ENCODE measurements around the gene SPESP1.
"Not testable (repeated sequence)": the region's sequence is repeated elsewhere in the genome, so short reads cannot be mapped to it uniquely, and the experiment has no call there.

Gene SPESP1

DNA sequence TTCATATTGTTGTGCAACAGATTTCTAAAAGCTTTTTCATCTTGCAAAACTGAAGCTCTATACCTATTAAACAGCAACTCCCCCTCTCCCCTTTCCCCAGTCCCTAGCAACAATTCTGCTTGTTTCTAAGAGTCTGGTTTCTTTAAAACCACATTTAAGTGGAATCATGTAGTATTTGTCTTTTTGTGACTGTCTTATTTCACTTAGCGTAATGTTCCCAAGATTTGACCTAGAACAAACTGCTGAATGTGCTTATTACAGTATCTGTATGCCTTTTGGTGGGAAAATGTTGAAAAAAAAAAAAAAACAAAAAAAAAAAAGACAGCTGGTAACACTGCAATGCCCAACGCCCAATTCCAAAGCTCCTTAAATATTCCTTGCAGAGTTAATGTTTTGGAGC, 19.5 kb upstream of the SPESP1 start:
- no peak overlapping the region for H3K9ac ChIP-seq (ENCODE audit: low read depth, low read length)
- no peaks in the 10 kb centered on the region for H3K27me3 ChIP-seq (ENCODE audit: control insufficient read depth, insufficient read depth, low read length)
- H3K4me3 ChIP-seq (ENCODE audit: low read depth, low read length): no peak overlapping the region
- no peaks in the 10 kb centered on the region for H3K4me1 ChIP-seq (ENCODE audit: control insufficient read depth, insufficient read depth, low read length)
- H3K36me3 ChIP-seq (ENCODE audit: control insufficient read depth, insufficient read depth, low read length): no peaks in the 10 kb centered on the region
- no peaks in the 10 kb centered on the region for H3K9me3 ChIP-seq (ENCODE audit: control insufficient read depth, insufficient read depth, low read length)

DNA sequence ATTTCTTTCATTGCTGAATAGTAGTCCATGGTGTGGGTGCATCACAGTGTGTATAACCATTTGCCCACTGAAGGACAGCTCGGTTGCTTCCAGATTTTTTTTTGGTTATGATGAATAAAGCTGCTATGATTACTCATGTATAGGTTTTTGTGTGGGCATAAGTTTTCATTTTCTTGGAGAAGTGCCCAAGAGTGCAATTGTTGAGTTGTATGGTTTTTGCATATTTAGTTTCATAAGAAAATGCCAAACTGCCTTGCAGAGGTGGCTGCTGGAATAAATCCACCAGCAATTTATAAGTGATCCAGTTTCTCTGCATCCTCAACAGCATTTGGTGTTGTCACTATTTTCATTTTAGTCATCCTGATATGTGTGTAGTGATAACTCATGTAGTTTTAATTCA, 8.4 kb upstream of the SPESP1 start:
- Histone ChIP-seq H3K9ac (ENCODE audit: low read depth, low read length) (no peak overlapping the region), H3K27me3 (ENCODE audit: control insufficient read depth, insufficient read depth, low read length) (no peaks in the 10 kb centered on the region), H3K9me3 (ENCODE audit: control insufficient read depth, insufficient read depth, low read length) (no peaks in the 10 kb centered on the region), H3K4me1 (ENCODE audit: control insufficient read depth, insufficient read depth, low read length) (no peaks in the 10 kb centered on the region), H3K4me3 (ENCODE audit: low read depth, low read length) (no peak overlapping the region), H3K36me3 (ENCODE audit: control insufficient read depth, insufficient read depth, low read length) (no peaks in the 10 kb centered on the region)

DNA sequence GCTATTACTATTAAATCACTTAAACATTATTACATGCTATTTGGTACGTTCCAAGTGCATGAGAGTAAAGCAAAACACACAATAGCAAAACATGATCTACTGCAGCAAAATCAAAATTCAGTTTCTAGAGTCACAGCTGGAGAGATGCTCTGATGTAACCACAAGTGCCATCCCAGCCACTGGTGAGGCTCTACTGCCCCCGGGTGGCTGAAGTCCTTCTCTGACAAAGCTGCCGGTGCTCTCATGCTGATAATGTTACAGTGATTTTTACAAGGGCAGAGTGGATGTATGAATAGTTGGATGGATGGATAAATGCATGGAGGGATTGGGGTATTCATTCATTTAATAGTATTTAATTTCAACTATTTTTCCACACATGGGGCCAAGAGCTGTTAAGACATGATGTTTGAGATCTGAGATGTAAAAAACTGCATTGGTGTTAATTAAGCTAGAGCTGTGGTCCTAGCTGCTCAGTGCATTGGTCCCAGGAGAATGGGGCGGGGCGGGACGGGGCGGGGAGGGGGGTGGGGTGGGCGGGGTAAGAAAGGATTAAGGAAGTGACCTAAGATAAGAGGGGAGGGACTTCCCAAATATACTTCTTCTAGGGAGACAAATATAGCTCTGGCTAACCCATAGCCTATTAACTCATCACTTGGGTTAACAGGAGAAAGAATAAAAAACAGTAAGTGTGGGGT, 5.3 kb upstream of the SPESP1 start:
- no peaks in the 10 kb centered on the region for H3K4me1 ChIP-seq (ENCODE audit: control insufficient read depth, insufficient read depth, low read length)
- H3K36me3 ChIP-seq (ENCODE audit: control insufficient read depth, insufficient read depth, low read length): no peaks in the 10 kb centered on the region
- H3K4me3 ChIP-seq (ENCODE audit: low read depth, low read length): no peak overlapping the region

DNA sequence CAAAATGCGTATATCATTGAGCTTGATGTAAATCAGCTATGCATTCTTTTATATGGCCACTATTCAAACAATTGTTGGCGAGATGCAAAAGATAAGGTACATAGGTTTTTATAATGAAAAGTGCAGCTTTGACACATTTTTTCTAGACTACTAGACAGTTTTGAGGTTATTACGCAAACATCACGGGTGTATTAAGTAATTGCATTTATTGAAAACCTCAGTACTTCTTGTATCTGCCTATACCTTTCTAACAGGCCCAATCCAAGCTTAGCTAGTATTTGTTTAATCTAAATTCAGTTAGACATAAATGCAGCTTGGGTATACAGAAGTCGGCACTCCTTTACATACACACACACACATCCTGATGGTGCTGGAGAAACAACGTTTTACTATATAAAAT, 2.7 kb downstream of the SPESP1 start:
- H3K36me3 ChIP-seq (ENCODE audit: control insufficient read depth, insufficient read depth, low read length): no peaks in the 10 kb centered on the region
- H3K4me3 ChIP-seq (ENCODE audit: low read depth, low read length): no peak overlapping the region
- no peak overlapping the region for H3K9ac ChIP-seq (ENCODE audit: low read depth, low read length)
- no peaks in the 10 kb centered on the region for H3K27me3 ChIP-seq (ENCODE audit: control insufficient read depth, insufficient read depth, low read length)
- no peaks in the 10 kb centered on the region for H3K9me3 ChIP-seq (ENCODE audit: control insufficient read depth, insufficient read depth, low read length)
- H3K4me1 ChIP-seq (ENCODE audit: control insufficient read depth, insufficient read depth, low read length): no peaks in the 10 kb centered on the region

More for the DNA sequence above, 5.3 kb upstream of the SPESP1 start:
- H3K9ac ChIP-seq (ENCODE audit: low read depth, low read length): no peak overlapping the region
- H3K9me3 ChIP-seq (ENCODE audit: control insufficient read depth, insufficient read depth, low read length): no peaks in the 10 kb centered on the region
- H3K27me3 ChIP-seq (ENCODE audit: control insufficient read depth, insufficient read depth, low read length): no peaks in the 10 kb centered on the region

DNA sequence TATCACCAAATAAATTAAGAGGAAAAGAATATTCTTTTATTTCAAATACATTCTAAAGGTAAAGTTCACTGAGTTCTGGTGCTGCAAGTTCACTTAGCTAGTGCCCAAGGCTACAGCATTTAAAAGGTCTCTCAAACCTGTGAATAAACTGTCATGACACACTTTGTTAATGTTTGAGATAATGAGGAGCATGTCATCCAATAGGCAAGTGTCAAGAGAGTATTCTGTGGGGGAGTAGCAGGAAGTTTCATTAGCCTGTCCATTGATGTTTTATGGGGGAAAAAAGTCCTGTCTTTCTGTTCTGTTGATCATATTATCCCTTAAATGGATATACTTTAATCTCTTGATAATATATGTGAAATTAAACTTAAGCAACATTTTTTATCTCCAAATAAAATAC, 4.0 kb downstream of the SPESP1 start:
- Histone ChIP-seq H3K4me1 (ENCODE audit: control insufficient read depth, insufficient read depth, low read length) (no peaks in the 10 kb centered on the region), H3K9me3 (ENCODE audit: control insufficient read depth, insufficient read depth, low read length) (no peaks in the 10 kb centered on the region), H3K4me3 (ENCODE audit: low read depth, low read length) (no peak overlapping the region), H3K36me3 (ENCODE audit: control insufficient read depth, insufficient read depth, low read length) (no peaks in the 10 kb centered on the region), H3K9ac (ENCODE audit: low read depth, low read length) (no peak overlapping the region), H3K27me3 (ENCODE audit: control insufficient read depth, insufficient read depth, low read length) (no peaks in the 10 kb centered on the region)

DNA sequence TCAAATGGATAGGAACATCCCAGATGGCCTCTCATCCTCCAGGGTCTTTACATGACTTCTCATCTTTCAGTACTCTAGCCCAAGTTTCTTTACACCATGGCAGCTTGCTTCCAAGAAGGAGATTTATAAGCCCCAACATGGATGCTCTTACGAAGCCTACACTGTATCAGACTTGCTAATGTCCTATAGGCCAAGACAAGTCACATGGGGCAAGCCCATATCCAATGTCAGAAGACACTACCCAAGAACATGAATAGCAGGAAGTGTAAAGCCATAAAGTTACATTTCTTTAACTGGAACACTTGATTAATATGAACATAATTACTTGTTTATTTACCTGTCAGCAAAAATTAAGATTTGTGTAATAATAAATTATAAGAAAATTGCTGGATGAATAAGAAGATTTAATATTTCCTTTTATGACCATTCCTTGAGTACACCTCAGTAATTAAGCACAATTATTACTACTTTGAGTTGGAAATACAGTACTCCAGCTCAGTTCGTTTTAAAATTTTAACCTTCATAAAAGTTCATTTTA, 5.1 kb downstream of the SPESP1 start:
- Histone ChIP-seq H3K4me3 (ENCODE audit: low read depth, low read length) (no peak overlapping the region), H3K9ac (ENCODE audit: low read depth, low read length) (no peak overlapping the region), H3K9me3 (ENCODE audit: control insufficient read depth, insufficient read depth, low read length) (no peaks in the 10 kb centered on the region), H3K4me1 (ENCODE audit: control insufficient read depth, insufficient read depth, low read length) (no peaks in the 10 kb centered on the region), H3K36me3 (ENCODE audit: control insufficient read depth, insufficient read depth, low read length) (no peaks in the 10 kb centered on the region), H3K27me3 (ENCODE audit: control insufficient read depth, insufficient read depth, low read length) (no peaks in the 10 kb centered on the region)

DNA sequence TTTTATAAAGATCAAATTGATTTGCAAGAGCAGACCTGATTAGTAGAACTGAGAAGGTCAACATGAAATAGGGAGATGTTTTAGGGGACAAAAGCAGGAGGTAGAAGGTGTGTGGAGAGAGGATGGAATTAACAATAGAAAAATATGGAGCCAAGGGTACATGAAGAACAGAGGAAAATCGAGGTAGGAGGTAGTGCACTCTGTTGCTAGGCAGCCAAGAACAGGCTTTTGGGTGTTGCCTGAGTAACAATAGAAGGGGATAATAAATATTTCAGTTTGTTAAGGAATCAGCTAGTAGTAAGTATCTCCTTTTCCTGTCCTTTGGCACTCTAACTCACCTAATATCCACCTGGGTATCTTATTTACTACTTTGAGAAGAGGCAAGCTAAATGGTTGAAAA, 9.2 kb downstream of the SPESP1 start:
- H3K4me3 ChIP-seq (ENCODE audit: low read depth, low read length): no peak overlapping the region
- no peak overlapping the region for H3K9ac ChIP-seq (ENCODE audit: low read depth, low read length)
- no peaks in the 10 kb centered on the region for H3K9me3 ChIP-seq (ENCODE audit: control insufficient read depth, insufficient read depth, low read length)
- no peaks in the 10 kb centered on the region for H3K4me1 ChIP-seq (ENCODE audit: control insufficient read depth, insufficient read depth, low read length)
- H3K27me3 ChIP-seq (ENCODE audit: control insufficient read depth, insufficient read depth, low read length): no peaks in the 10 kb centered on the region
- H3K36me3 ChIP-seq (ENCODE audit: control insufficient read depth, insufficient read depth, low read length): no peaks in the 10 kb centered on the region

DNA sequence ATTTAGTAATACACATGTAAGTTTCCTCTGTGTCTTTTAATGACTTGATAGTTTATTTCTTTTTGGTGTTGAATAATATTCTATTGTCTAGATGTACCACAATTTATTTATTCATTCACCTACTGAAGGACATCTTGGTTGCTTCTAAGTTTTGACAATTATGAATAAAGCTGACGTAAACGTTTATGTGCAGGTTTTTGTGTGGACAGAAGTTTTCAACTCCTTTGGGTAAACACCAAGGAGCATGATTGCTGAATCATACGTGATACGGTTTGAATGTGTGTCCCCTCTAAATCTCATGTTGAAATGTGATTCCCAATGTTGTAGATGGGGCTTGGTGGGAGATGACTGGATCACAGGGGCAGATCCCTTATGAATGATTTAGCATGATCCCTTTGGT, 21.5 kb downstream of the SPESP1 start:
- no peaks in the 10 kb centered on the region for H3K27me3 ChIP-seq (ENCODE audit: control insufficient read depth, insufficient read depth, low read length)
- no peak overlapping the region for H3K4me3 ChIP-seq (ENCODE audit: low read depth, low read length)

DNA sequence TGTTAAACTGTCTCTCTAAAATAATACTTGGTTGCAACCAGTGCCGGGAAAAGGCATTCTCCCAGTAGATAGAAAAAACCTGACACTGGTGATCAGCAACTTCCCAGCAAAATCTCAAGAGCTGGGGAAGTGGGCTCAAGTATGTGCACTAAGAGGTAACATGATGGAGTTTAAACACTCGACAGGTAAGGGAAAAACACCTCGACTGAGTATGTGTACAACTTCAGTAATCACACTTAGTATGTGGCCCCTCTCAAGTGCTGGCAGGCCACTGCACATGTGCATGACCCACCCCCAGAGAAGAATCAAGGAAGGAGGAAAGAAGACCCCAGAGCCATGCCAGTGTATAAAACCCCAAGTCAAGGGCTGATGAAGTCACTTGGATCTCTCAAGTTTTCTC, 27.4 kb downstream of the SPESP1 start:
- Histone ChIP-seq H3K9ac (ENCODE audit: low read depth, low read length) (no peak overlapping the region), H3K27me3 (ENCODE audit: control insufficient read depth, insufficient read depth, low read length) (no peaks in the 10 kb centered on the region), H3K9me3 (ENCODE audit: control insufficient read depth, insufficient read depth, low read length) (no peaks in the 10 kb centered on the region), H3K4me3 (ENCODE audit: low read depth, low read length) (no peak overlapping the region), H3K36me3 (ENCODE audit: control insufficient read depth, insufficient read depth, low read length) (no peaks in the 10 kb centered on the region), H3K4me1 (ENCODE audit: control insufficient read depth, insufficient read depth, low read length) (no peaks in the 10 kb centered on the region)

More for the DNA sequence above, 21.5 kb downstream of the SPESP1 start:
- no peak overlapping the region for H3K9ac ChIP-seq (ENCODE audit: low read depth, low read length)
- H3K9me3 ChIP-seq (ENCODE audit: control insufficient read depth, insufficient read depth, low read length): no peaks in the 10 kb centered on the region
- H3K36me3 ChIP-seq (ENCODE audit: control insufficient read depth, insufficient read depth, low read length): no peaks in the 10 kb centered on the region
- no peaks in the 10 kb centered on the region for H3K4me1 ChIP-seq (ENCODE audit: control insufficient read depth, insufficient read depth, low read length)

DNA sequence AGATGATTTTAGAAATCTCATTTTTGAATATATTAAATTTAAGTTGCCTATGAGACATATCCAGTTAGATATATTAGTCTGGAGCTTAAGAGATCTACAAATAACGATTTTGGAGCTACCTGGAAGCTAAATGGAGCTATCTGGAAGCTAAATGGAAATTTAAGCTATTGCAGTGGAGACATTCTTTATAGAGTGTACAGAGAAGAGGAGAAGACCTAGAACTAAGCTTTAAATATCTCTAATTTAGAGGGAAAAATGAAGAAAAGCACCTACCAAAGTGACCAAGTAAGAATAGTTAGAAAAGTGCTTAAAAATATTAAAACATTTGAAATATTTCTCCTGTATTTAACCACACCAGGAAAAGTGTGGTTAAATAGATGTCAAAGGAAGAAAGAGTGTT, 28.3 kb downstream of the SPESP1 start:
- Histone ChIP-seq H3K4me3 (ENCODE audit: low read depth, low read length) (no peak overlapping the region), H3K9me3 (ENCODE audit: control insufficient read depth, insufficient read depth, low read length) (no peaks in the 10 kb centered on the region), H3K36me3 (ENCODE audit: control insufficient read depth, insufficient read depth, low read length) (no peaks in the 10 kb centered on the region), H3K9ac (ENCODE audit: low read depth, low read length) (no peak overlapping the region), H3K27me3 (ENCODE audit: control insufficient read depth, insufficient read depth, low read length) (no peaks in the 10 kb centered on the region), H3K4me1 (ENCODE audit: control insufficient read depth, insufficient read depth, low read length) (no peaks in the 10 kb centered on the region)

DNA sequence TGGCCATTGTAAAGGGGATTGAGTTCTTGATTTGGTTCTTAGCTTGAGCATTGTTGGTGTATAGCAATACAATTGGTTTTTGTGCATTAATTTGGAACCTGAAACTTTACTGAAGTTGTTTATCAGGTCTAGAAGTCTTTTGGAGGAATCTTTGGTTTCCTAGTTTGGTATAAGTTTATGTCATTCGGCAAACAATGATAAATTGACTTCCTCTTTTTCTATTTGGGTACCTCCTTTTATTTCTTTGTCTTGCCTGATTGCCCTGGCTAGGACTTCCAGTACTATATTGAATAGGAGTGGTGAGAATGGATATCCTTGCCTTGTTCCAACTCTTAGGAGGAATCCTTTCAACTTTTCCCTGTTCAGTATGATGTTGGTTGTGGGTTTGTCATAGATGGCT, 32.1 kb downstream of the SPESP1 start:
- Histone ChIP-seq H3K27me3 (ENCODE audit: control insufficient read depth, insufficient read depth, low read length) (no peaks in the 10 kb centered on the region), H3K4me3 (ENCODE audit: low read depth, low read length) (no peak overlapping the region), H3K9ac (ENCODE audit: low read depth, low read length) (no peak overlapping the region), H3K4me1 (ENCODE audit: control insufficient read depth, insufficient read depth, low read length) (no peaks in the 10 kb centered on the region), H3K9me3 (ENCODE audit: control insufficient read depth, insufficient read depth, low read length) (peaks cover 3% of the 10 kb centered on the region), H3K36me3 (ENCODE audit: control insufficient read depth, insufficient read depth, low read length) (no peaks in the 10 kb centered on the region)

DNA sequence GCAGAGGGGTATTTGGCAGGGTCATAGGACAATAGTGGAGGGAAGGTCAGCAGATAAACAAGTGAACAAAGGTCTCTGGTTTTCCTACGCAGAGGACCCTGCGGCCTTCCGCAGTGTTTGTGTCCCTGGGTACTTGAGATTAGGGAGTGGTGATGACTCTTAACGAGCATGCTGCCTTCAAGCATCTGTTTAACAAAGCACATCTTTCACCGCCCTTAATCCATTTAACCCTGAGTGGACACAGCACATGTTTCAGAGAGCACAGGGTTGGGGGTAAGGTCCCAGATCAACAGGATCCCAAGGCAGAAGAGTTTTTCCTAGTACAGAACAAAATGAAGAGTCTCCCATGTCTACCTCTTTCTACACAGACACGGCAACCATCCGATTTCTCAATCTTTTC, 33.4 kb downstream of the SPESP1 start:
- H3K9me3 ChIP-seq (ENCODE audit: control insufficient read depth, insufficient read depth, low read length); H3K4me1 ChIP-seq (ENCODE audit: control insufficient read depth, insufficient read depth, low read length); H3K9ac ChIP-seq (ENCODE audit: low read depth, low read length); H3K36me3 ChIP-seq (ENCODE audit: control insufficient read depth, insufficient read depth, low read length); H3K27me3 ChIP-seq (ENCODE audit: control insufficient read depth, insufficient read depth, low read length); H3K4me3 ChIP-seq (ENCODE audit: low read depth, low read length): not testable (repeated sequence)

Measured in iPS-15b (cell line).